ENCODE results near the gene BCR.

Gene BCR

DNA sequence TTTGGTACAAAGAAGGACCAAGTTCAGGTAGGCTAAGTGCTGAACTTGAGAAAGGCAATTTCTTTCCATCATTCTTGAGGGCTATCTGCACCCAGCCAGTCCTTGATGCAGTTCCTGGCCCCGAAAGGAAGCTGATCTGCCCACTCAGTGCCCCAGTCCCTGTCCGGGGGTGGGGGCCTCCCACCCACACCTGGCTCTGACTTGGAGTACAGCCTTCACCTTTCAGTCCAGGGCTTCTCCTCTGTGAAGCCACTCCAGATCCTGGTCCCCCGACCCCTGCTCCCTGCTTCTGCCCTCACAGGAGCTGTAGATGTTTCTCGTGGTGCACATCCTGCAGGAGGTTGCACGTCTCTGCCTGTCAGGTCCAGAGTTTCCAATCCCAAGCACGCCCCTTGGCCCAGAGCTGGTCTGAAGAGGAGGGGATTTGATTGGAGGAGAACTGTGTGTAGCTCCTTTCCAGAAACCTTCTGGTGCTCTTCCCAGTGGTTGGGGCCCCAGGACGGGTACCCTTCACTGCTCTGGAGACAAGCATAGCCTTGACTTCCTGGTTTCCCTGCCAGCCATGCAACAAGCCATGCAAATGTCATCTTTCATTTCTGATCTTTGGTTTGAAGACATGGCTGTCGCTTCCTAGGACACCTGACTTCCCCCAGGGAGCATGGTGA is 75.3 kb downstream of the BCR start:
- Histone ChIP-seq H4K20me1 (ENCODE audit: control insufficient read depth, insufficient read depth, low read depth, low read length) (0 out of 2 replicates have a peak, but pooled peaks cover under 1% of the 10 kb centered on the region), H3K79me2 (ENCODE audit: control insufficient read depth, low read length) (peaks cover 69% of the 10 kb centered on the region), H3K4me2 (ENCODE audit: low read length) (peak overlapping the region; percentile 16; the same call in 1 of the 2 replicates), H3K4me3 (ENCODE audit: low read length) (no peak overlapping the region), H3K9me2 (replicated peaks; ENCODE audit: control insufficient read depth, low read length) (no peaks in the 10 kb centered on the region), H3K4me1 (ENCODE audit: control insufficient read depth, low read length) (peaks cover 16% of the 10 kb centered on the region), H3K36me3 (ENCODE audit: control insufficient read depth, low read length) (peaks cover 57% of the 10 kb centered on the region), H3F3A (ENCODE audit: control insufficient read depth, insufficient read depth) (no peaks in the 10 kb centered on the region), H3K27me3 (ENCODE audit: control insufficient read depth, low read length) (no peaks in the 10 kb centered on the region), H3K27ac (ENCODE audit: low read depth, low read length) (no peak overlapping the region), H3K9me3 (ENCODE audit: control insufficient read depth, insufficient read depth, low read length) (no peaks in the 10 kb centered on the region)
- TF ChIP-seq, protein P1, sequence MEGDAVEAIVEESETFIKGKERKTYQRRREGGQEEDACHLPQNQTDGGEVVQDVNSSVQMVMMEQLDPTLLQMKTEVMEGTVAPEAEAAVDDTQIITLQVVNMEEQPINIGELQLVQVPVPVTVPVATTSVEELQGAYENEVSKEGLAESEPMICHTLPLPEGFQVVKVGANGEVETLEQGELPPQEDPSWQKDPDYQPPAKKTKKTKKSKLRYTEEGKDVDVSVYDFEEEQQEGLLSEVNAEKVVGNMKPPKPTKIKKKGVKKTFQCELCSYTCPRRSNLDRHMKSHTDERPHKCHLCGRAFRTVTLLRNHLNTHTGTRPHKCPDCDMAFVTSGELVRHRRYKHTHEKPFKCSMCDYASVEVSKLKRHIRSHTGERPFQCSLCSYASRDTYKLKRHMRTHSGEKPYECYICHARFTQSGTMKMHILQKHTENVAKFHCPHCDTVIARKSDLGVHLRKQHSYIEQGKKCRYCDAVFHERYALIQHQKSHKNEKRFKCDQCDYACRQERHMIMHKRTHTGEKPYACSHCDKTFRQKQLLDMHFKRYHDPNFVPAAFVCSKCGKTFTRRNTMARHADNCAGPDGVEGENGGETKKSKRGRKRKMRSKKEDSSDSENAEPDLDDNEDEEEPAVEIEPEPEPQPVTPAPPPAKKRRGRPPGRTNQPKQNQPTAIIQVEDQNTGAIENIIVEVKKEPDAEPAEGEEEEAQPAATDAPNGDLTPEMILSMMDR (IDR thresholded peaks at IDR 0.05; ENCODE audit: low read depth, low read length, poor library complexity, severe bottlenecking) = no peak
- TF ChIP-seq EZH2phosphoT487 (IDR thresholded peaks at IDR 0.05; ENCODE audit: borderline replicate concordance, low read length) = no peak

DNA sequence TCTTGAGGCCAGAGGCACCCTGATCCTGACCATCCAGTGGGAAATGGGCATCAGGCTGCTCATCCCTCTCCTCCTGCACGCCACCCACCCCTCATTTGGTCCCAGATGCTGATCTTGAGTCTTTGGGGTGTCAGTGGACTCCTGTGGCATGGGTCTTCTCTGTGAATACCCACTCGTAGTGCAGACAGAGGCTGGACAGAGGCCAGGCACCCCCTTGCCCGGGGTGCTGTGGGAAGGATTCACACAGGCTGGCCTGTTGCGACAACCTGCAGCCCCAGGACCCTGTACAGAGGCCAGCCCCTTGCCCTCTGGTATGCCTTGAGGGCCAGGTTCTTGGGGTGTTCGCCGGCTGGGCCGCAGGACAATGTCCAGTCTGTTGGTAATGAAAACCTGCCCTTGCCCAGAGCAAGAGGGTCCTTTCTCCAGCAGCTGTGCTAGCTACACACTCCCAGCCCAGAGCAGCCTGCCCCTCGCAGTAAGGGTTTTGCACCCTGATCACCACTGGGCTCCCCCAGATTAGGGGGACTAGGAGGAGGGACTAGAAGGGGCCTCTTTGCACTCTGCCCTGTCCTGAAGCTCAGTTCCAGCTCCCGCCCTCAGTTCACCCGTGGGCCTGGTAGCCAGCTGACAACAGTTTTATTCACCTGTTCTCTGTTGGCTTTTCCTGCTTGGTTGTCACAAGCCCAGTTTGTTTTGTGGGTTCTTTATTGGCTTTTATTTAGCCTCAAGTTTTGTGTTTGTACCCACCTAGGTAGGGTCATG is 76.0 kb downstream of the BCR start:
- H3K4me1 ChIP-seq (ENCODE audit: control insufficient read depth, low read length) = peaks cover 15% of the 10 kb centered on the region
- H3K36me3 ChIP-seq (ENCODE audit: control insufficient read depth, low read length) = peaks cover 64% of the 10 kb centered on the region
- H3K4me2 ChIP-seq (ENCODE audit: low read length) = no peak overlapping the region
- peaks cover 62% of the 10 kb centered on the region for H3K79me2 ChIP-seq (ENCODE audit: control insufficient read depth, low read length)
- no peak overlapping the region for H3K4me3 ChIP-seq (ENCODE audit: low read length)
- no peaks in the 10 kb centered on the region for H3K9me2 ChIP-seq (replicated peaks; ENCODE audit: control insufficient read depth, low read length)
- H3K27me3 ChIP-seq (ENCODE audit: control insufficient read depth, low read length) = no peaks in the 10 kb centered on the region
- no peaks in the 10 kb centered on the region for H4K20me1 ChIP-seq (ENCODE audit: control insufficient read depth, insufficient read depth, low read depth, low read length)
- H3K27ac ChIP-seq (ENCODE audit: low read depth, low read length) = no peak overlapping the region
- no peaks in the 10 kb centered on the region for H3F3A ChIP-seq (ENCODE audit: control insufficient read depth, insufficient read depth)
- no peaks in the 10 kb centered on the region for H3K9me3 ChIP-seq (ENCODE audit: control insufficient read depth, insufficient read depth, low read length)
- no peak for TF ChIP-seq EZH2phosphoT487 (IDR thresholded peaks at IDR 0.05; ENCODE audit: borderline replicate concordance, low read length)
- TF ChIP-seq, protein P1 (IDR thresholded peaks at IDR 0.05; ENCODE audit: low read depth, low read length, poor library complexity, severe bottlenecking) = no peak

DNA sequence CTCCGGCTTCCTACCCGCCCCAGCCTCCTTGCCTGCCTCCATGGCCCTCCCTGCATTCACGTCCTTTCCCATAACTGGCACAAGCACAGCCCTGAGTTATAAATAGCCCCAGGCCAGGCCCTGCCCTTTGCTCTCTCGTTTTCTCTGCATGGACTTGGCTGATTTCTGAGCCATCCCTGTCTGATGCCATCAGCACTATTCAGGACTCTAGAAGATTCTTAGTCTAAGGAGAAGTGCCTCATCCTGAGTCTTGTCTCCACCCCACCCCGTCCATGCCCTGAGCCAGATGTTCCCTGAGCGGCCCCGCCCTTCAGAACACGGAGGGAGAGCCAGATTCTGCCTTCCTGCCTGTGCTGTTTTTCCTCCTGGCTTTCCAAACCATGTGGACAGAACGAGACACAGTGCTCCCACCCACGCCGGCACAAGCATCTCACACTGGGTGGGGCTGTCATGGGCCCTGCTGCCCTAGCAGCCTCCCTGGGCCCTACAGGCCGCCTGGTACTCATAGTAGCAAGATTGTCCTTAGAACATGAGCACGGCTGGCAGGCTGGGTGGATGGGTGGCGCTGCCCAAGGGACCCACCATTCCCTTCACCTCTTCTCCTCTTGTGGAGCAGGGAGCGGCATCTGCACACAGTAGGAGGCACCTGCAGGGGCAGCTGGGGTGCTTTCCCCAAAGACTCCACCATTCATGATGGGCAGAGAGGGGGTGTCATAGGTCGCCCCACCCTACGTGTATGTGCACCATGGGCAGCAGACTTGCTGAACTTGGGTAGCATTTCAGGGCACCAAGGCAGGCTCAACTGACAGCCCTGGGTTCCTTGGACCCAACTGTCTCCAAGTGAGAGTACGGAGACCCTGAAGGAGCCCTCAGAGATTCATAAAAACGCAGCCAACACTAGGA is 76.9 kb downstream of the BCR start:
- Histone ChIP-seq H3K27me3 (ENCODE audit: control insufficient read depth, low read length) (no peaks in the 10 kb centered on the region), H3K4me1 (ENCODE audit: control insufficient read depth, low read length) (peaks cover 11% of the 10 kb centered on the region), H3F3A (ENCODE audit: control insufficient read depth, insufficient read depth) (no peaks in the 10 kb centered on the region), H3K79me2 (ENCODE audit: control insufficient read depth, low read length) (peaks cover 53% of the 10 kb centered on the region), H3K27ac (ENCODE audit: low read depth, low read length) (no peak overlapping the region), H3K36me3 (ENCODE audit: control insufficient read depth, low read length) (peaks cover 68% of the 10 kb centered on the region), H4K20me1 (ENCODE audit: control insufficient read depth, insufficient read depth, low read depth, low read length) (no peaks in the 10 kb centered on the region), H3K9me2 (replicated peaks; ENCODE audit: control insufficient read depth, low read length) (no peaks in the 10 kb centered on the region), H3K4me3 (ENCODE audit: low read length) (no peak overlapping the region), H3K4me2 (ENCODE audit: low read length) (no peak overlapping the region), H3K9me3 (ENCODE audit: control insufficient read depth, insufficient read depth, low read length) (no peaks in the 10 kb centered on the region)
- TF ChIP-seq EZH2phosphoT487 (IDR thresholded peaks at IDR 0.05; ENCODE audit: borderline replicate concordance, low read length) = no peak
- TF ChIP-seq, protein P1 (IDR thresholded peaks at IDR 0.05; ENCODE audit: low read depth, low read length, poor library complexity, severe bottlenecking) = no peak

Data from DOHH2 (cell line).